OCI-LY7 (cell line): ENCODE data around the gene CFAP61. TPM values are rescaled to one million over a fixed set of nuclear protein-coding genes. Genes with fewer than 3 reads are reported as not detected.

Experiments used
- BruUV-seq: library from RNA; stranded (reverse); fragments of 400-500 nt; replicated peaks from 2 replicates; lab custom pipeline; 2021; lab: Mats Ljungman, UMichigan
- CTCF ChIA-PET: fragments of 300-600 bp; sonication (Branson Sonifier 250); formaldehyde crosslinking; loops from one replicate; lab custom pipeline; 2022; ENCODE audit warnings: antibody characterized with exemption; ENCODE audit not compliant: unreplicated experiment; lab: Charles Lee
- POLR2A ChIA-PET: fragments of 300-600 bp; sonication (Branson Sonifier 250); formaldehyde crosslinking; loops from one replicate; lab custom pipeline; 2022; ENCODE audit warnings: antibody characterized with exemption; lab: Charles Lee
- DNase-seq: peaks from one replicate; pipeline ENCODE4 v3.0.0-alpha.2; 2015; ENCODE audit warnings: low spot score
- H2AFZ ChIP-seq: fragments of 200-600 bp; sonication (generic), shearing (Covaris generic); 2 replicates; pipeline ENCODE4 v1.6.1; 2014; ENCODE audit warnings: mild to moderate bottlenecking, antibody characterized with exemption, low read length, moderate library complexity
- H3K27ac ChIP-seq: fragments of 200-600 bp; sonication (generic); 2 replicates; pipeline ENCODE4 v1.5.1; 2014; ENCODE audit warnings: mixed run types, low read depth, mild to moderate bottlenecking, moderate library complexity, low read length, inconsistent platforms; ENCODE audit not compliant: poor library complexity, severe bottlenecking
- H3K36me3 ChIP-seq: fragments of 200-600 bp; sonication (generic); 2 replicates; pipeline ENCODE4 v1.6.1; 2014; ENCODE audit warnings: mild to moderate bottlenecking, antibody characterized with exemption, low read length, moderate library complexity, mixed read lengths; ENCODE audit not compliant: insufficient read depth
- H3K4me1 ChIP-seq: fragments of 200-600 bp; sonication (generic); 2 replicates; pipeline ENCODE4 v1.5.1; 2014; ENCODE audit warnings: mild to moderate bottlenecking, low read length; ENCODE audit not compliant: insufficient read depth, poor library complexity, severe bottlenecking
- H3K4me2 ChIP-seq: fragments of 200-600 bp; sonication (generic); 2 replicates; pipeline ENCODE4 v1.6.1; 2014; ENCODE audit warnings: mild to moderate bottlenecking, low read length
- H3K4me3 ChIP-seq: fragments of 200-600 bp; sonication (generic); 2 replicates; pipeline ENCODE4 v1.5.1; 2014; ENCODE audit warnings: mild to moderate bottlenecking, low read depth, low read length; ENCODE audit not compliant: poor library complexity, severe bottlenecking
- H3K79me2 ChIP-seq: fragments of 200-600 bp; sonication (generic); 2 replicates; pipeline ENCODE4 v1.6.1; 2016; ENCODE audit warnings: low read depth, mild to moderate bottlenecking, low read length, moderate library complexity, mixed read lengths; ENCODE audit not compliant: insufficient read depth
- H3K9me2 ChIP-seq: fragments of 200-600 bp; sonication (generic); 2 replicates; pipeline ENCODE4 v1.6.1; 2016; ENCODE audit warnings: mild to moderate bottlenecking, low read length, mixed read lengths; ENCODE audit not compliant: insufficient read depth
- H3K9me3 ChIP-seq: fragments of 200-600 bp; sonication (generic); 2 replicates; pipeline ENCODE4 v1.6.1; 2014; ENCODE audit warnings: mild to moderate bottlenecking, mixed run types, low read length, mixed read lengths
- H4K20me1 ChIP-seq: fragments of 200-600 bp; sonication (generic); 2 replicates; pipeline ENCODE4 v1.6.1; 2014; ENCODE audit warnings: mild to moderate bottlenecking, antibody characterized with exemption, low read length, moderate library complexity, mixed read lengths; ENCODE audit not compliant: insufficient read depth
- EZH2phosphoT487 ChIP-seq: fragments of 200-600 bp; sonication (generic); IDR thresholded peaks from 2 replicates; pipeline ENCODE4 v1.6.1; 2018; ENCODE audit warnings: low read depth, borderline replicate concordance, mild to moderate bottlenecking, mixed run types, antibody characterized with exemption, low read length, moderate library complexity, mixed read lengths
- intact Hi-C: fragments of 100-400 bp; cut with micrococcal nuclease; formaldehyde crosslinking; loops from one replicate; pipeline ENCODE4 v1.10.0; 2022; ENCODE audit not compliant: unreplicated experiment
- total RNA-seq, 2 experiments: library from RNA; depleted of rRNA in 1 of 2; stranded (reverse); fragments of >200 nt in 1 of 2; shearing (Covaris generic) in 1 of 2; gene quantifications; 2 replicates each; pipeline ENCODE4 v1.2.3, GENCODE V29; 2014 to 2022
- TF ChIP-seq, protein P1 (sequence below): fragments of 200-600 bp; sonication (generic); conservative IDR thresholded peaks from 2 replicates; pipeline ENCODE4 v1.5.1; 2014; ENCODE audit warnings: mild to moderate bottlenecking, antibody characterized with exemption, low read length, moderate library complexity, mixed read lengths

Gene CFAP61
- total RNA-seq, 2 experiments from 2014 or later: 0.06 TPM; not detected in 1

DNA sequence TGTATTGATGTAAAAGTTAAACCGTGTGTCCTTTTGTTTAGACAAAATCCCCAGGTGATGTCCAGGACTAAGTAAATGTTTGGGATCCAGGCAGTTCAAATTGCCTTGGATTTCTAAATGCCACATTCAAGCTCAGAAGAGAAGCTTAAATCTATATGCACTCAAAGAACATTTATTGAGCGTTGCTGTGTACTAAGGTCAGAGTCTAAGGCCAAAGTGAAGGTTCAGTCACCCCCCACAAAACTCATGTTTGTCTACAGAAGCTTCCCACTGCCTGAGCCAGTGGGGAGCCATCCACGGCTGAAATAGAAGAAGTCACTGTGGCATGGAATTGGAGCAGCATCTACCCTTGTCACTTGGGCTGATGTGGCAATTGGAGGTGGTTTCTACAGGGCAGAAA, 244.8 kb downstream of the CFAP61 start:
- ChIA-PET CTCF (interaction anchor here (0.5 kb wide), 1 partner anchor 196 kb away, joined by 3 read pairs; no protein-coding TSS in a partner anchor), POLR2A (interaction anchor here (0.5 kb wide), 1 partner anchor 1240 kb away, joined by 3 read pairs; no protein-coding TSS in a partner anchor)
- no peak for DNase-seq
- no peak for TF ChIP-seq EZH2phosphoT487
- intact Hi-C loops: no loop called here
- Histone ChIP-seq H3K4me1 (no peaks in the 10 kb centered on the region), H4K20me1 (no peaks in the 10 kb centered on the region), H2AFZ (no peak overlapping the region), H3K27ac (no peak overlapping the region), H3K9me2 (no peaks in the 10 kb centered on the region), H3K79me2 (no peaks in the 10 kb centered on the region), H3K9me3 (no peaks in the 10 kb centered on the region), H3K36me3 (no peaks in the 10 kb centered on the region), H3K4me2 (no peak overlapping the region), H3K4me3 (no peak overlapping the region)
- no TSS peak for BruUV-seq

DNA sequence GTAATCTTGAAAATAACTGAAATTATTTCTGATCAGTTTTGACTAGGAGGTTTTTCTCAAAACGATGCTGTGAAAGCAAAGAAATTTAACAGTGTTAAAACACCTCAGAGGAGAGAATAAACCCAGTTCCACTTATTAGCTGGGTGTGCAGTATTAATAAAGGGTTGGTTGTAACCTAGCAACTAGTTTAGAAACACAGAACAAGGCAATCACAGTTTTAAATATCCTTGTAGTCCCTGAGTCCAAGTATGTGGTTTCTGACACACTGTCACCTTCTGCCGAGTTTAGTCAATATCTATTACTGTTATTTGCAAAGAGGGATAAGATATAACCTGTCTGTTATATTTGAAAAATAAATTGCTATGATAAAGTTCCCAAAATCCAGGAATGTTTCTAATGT, 245.4 kb downstream of the CFAP61 start:
- Histone ChIP-seq H3K9me2 (no peaks in the 10 kb centered on the region), H3K4me2 (no peak overlapping the region), H3K4me1 (no peaks in the 10 kb centered on the region), H4K20me1 (no peaks in the 10 kb centered on the region), H3K36me3 (no peaks in the 10 kb centered on the region), H3K9me3 (no peaks in the 10 kb centered on the region), H3K27ac (no peak overlapping the region), H2AFZ (no peak overlapping the region), H3K4me3 (no peak overlapping the region), H3K79me2 (no peaks in the 10 kb centered on the region)
- TF ChIP-seq EZH2phosphoT487: no peak
- TF ChIP-seq, protein P1, sequence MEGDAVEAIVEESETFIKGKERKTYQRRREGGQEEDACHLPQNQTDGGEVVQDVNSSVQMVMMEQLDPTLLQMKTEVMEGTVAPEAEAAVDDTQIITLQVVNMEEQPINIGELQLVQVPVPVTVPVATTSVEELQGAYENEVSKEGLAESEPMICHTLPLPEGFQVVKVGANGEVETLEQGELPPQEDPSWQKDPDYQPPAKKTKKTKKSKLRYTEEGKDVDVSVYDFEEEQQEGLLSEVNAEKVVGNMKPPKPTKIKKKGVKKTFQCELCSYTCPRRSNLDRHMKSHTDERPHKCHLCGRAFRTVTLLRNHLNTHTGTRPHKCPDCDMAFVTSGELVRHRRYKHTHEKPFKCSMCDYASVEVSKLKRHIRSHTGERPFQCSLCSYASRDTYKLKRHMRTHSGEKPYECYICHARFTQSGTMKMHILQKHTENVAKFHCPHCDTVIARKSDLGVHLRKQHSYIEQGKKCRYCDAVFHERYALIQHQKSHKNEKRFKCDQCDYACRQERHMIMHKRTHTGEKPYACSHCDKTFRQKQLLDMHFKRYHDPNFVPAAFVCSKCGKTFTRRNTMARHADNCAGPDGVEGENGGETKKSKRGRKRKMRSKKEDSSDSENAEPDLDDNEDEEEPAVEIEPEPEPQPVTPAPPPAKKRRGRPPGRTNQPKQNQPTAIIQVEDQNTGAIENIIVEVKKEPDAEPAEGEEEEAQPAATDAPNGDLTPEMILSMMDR: no peak
- no peak for DNase-seq
- POLR2A ChIA-PET: no interaction called here
- CTCF ChIA-PET: no interaction called here
- intact Hi-C loops: no loop called here
- BruUV-seq: no TSS peak

- Histone ChIP-seq H3K36me3 (no peaks in the 10 kb centered on the region), H3K79me2 (no peaks in the 10 kb centered on the region), H3K4me2 (no peak overlapping the region), H3K9me2 (no peaks in the 10 kb centered on the region), H2AFZ (no peak overlapping the region), H3K9me3 (no peaks in the 10 kb centered on the region), H3K4me3 (no peak overlapping the region), H4K20me1 (no peaks in the 10 kb centered on the region), H3K4me1 (no peaks in the 10 kb centered on the region), H3K27ac (no peak overlapping the region)
- intact Hi-C loops: loop anchor here (10.0 kb wide), 1 partner anchor 55 kb away; no protein-coding TSS in a partner anchor
- POLR2A ChIA-PET: no interaction called here
- CTCF ChIA-PET: no interaction called here
- TF ChIP-seq, protein P1: no peak
- no peak for DNase-seq
- BruUV-seq: no TSS peak
Observed at GRCh38 chr20:20299904-20300303, 247.6 kb downstream of the CFAP61 start.
